Ovary (tissue), 3 donors: ENCODE measurements around the gene RNF145.
"Not testable (repeated sequence)": the region's sequence is repeated elsewhere in the genome, so short reads cannot be mapped to it uniquely, and the experiment has no call there.

ENCODE experiments used
- POLR2A ChIP-seq: fragments of 450-650 bp; IDR thresholded peaks from one replicate; pipeline ENCODE4 v1.6.1; 2017; ENCODE audit warnings: antibody characterized with exemption, mild to moderate bottlenecking, moderate library complexity
- TF ChIP-seq, protein P1 (sequence below), 3 donors: fragments of 450-650 bp in 2 of 3; fragments of 200-600 bp in 1 of 3; IDR thresholded peaks; one replicate each; pipeline versions ENCODE4 v1.5.1 to v1.8.0; 2016 to 2022; ENCODE audit warnings: antibody characterized with exemption in 3 of 3, mild to moderate bottlenecking in 1 of 3
- donor health status: DM: no; HTN: no; CAD: no.

DNA sequence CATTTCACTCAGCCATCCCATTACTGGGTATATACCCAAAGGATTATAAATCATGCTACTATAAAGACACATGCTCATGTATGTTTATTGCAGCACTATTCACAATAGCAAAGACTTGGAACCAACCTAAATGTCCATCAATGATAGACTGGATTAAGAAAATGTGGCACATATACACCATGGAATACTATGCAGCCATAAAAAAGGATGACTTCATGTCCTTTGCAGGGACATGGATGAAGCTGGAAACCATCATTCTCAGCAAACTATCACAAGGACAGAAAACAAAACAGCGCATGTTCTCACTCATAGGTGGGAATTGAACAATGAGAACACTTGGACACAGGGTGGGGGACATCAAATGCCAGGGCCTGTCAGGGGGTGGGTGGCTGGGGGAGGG is 64.2 kb downstream of the RNF145 start:
- TF ChIP-seq, protein P1, sequence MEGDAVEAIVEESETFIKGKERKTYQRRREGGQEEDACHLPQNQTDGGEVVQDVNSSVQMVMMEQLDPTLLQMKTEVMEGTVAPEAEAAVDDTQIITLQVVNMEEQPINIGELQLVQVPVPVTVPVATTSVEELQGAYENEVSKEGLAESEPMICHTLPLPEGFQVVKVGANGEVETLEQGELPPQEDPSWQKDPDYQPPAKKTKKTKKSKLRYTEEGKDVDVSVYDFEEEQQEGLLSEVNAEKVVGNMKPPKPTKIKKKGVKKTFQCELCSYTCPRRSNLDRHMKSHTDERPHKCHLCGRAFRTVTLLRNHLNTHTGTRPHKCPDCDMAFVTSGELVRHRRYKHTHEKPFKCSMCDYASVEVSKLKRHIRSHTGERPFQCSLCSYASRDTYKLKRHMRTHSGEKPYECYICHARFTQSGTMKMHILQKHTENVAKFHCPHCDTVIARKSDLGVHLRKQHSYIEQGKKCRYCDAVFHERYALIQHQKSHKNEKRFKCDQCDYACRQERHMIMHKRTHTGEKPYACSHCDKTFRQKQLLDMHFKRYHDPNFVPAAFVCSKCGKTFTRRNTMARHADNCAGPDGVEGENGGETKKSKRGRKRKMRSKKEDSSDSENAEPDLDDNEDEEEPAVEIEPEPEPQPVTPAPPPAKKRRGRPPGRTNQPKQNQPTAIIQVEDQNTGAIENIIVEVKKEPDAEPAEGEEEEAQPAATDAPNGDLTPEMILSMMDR (IDR thresholded peaks at IDR 0.05): not testable (repeated sequence)
- TF ChIP-seq POLR2A: not testable (repeated sequence)
